GM18867 (cell line): ENCODE measurements around the gene TRPM3.

ENCODE experiments used
- ATAC-seq: cut with Tn5 transposase; IDR thresholded peaks from one replicate; pipeline ENCODE4 v1.9.1; 2021; ENCODE audit warnings: mild to moderate bottlenecking, moderate library complexity; ENCODE audit not compliant: unreplicated experiment

Gene TRPM3

GRCh38 chr9:70625078-70625477 lies 496.3 kb downstream of the TRPM3 start:
- no peak for ATAC-seq

- no peak for ATAC-seq
Measured at GRCh38 chr9:70618784-70619183, 502.6 kb downstream of the TRPM3 start.

GRCh38 chr9:70617033-70617828 lies 504.2 kb downstream of the TRPM3 start:
- no peak for ATAC-seq

GRCh38 chr9:70616228-70616990 lies 505.0 kb downstream of the TRPM3 start:
- ATAC-seq, result no peak

- ATAC-seq, result no peak
Measured at GRCh38 chr9:70615464-70616138, 505.8 kb downstream of the TRPM3 start.

GRCh38 chr9:70614786-70615463 lies 506.5 kb downstream of the TRPM3 start:
- ATAC-seq, result no peak

GRCh38 chr9:70613024-70613768 lies 508.2 kb downstream of the TRPM3 start:
- no peak for ATAC-seq

- ATAC-seq, result no peak
Measured at GRCh38 chr9:70610287-70610644, 511.2 kb downstream of the TRPM3 start.

GRCh38 chr9:70609542-70610286 lies 511.7 kb downstream of the TRPM3 start:
- no peak for ATAC-seq

- ATAC-seq, result no peak
Measured at GRCh38 chr9:70609011-70609410, 512.4 kb downstream of the TRPM3 start.

- no peak for ATAC-seq
Measured at GRCh38 chr9:70607926-70608325, 513.5 kb downstream of the TRPM3 start.

- no peak for ATAC-seq
Measured at GRCh38 chr9:70607329-70607728, 514.1 kb downstream of the TRPM3 start.

- ATAC-seq, result no peak
Measured at GRCh38 chr9:70603020-70603411, 518.4 kb downstream of the TRPM3 start.

GRCh38 chr9:70602321-70603019 lies 519.0 kb downstream of the TRPM3 start:
- ATAC-seq, result peak; percentile 85

GRCh38 chr9:70601000-70601951 lies 520.1 kb downstream of the TRPM3 start:
- no peak for ATAC-seq

- ATAC-seq, result no peak
Measured at GRCh38 chr9:70600506-70600905, 520.9 kb downstream of the TRPM3 start.

GRCh38 chr9:70597886-70598285 lies 523.5 kb downstream of the TRPM3 start:
- ATAC-seq, result no peak

- ATAC-seq, result no peak
Measured at GRCh38 chr9:70595211-70595610, 526.2 kb downstream of the TRPM3 start.
